GM19372 (cell line): ENCODE measurements around the gene ERC2.

Source experiments
- ATAC-seq: cut with Tn5 transposase; IDR thresholded peaks from one replicate; pipeline ENCODE4 v1.9.1; 2021; ENCODE audit warnings: mild to moderate bottlenecking, low read depth, moderate library complexity; ENCODE audit not compliant: unreplicated experiment

Gene ERC2

GRCh38 chr3:55532806-55533205 is 935.5 kb downstream of the ERC2 start:
- ATAC-seq: no peak

GRCh38 chr3:55531321-55531720 is 936.9 kb downstream of the ERC2 start:
- ATAC-seq: no peak

- ATAC-seq: no peak
These were observed 940.9 kb downstream of the ERC2 start for GRCh38 chr3:55527361-55527760.

- ATAC-seq: no peak
These were observed 941.8 kb downstream of the ERC2 start for GRCh38 chr3:55526332-55527030.

- ATAC-seq: no peak
These were observed 942.8 kb downstream of the ERC2 start for GRCh38 chr3:55525436-55525835.

GRCh38 chr3:55524565-55525244 is 943.6 kb downstream of the ERC2 start:
- no peak for ATAC-seq

- no peak for ATAC-seq
These were observed 944.8 kb downstream of the ERC2 start for GRCh38 chr3:55523471-55523870.

GRCh38 chr3:55521738-55522421 is 946.4 kb downstream of the ERC2 start:
- no peak for ATAC-seq

- ATAC-seq: no peak
These were observed 947.1 kb downstream of the ERC2 start for GRCh38 chr3:55521064-55521737.

GRCh38 chr3:55519019-55519418 is 949.2 kb downstream of the ERC2 start:
- no peak for ATAC-seq

GRCh38 chr3:55518451-55518850 is 949.8 kb downstream of the ERC2 start:
- no peak for ATAC-seq

- no peak for ATAC-seq
These were observed 951.8 kb downstream of the ERC2 start for GRCh38 chr3:55516392-55517030.

GRCh38 chr3:55515550-55516246 is 952.6 kb downstream of the ERC2 start:
- ATAC-seq: no peak

- no peak for ATAC-seq
These were observed 953.3 kb downstream of the ERC2 start for GRCh38 chr3:55514962-55515361.

- ATAC-seq: no peak
These were observed 955.5 kb downstream of the ERC2 start for GRCh38 chr3:55512571-55513343.

- ATAC-seq: no peak
These were observed 956.2 kb downstream of the ERC2 start for GRCh38 chr3:55511895-55512570.

- no peak for ATAC-seq
These were observed 959.9 kb downstream of the ERC2 start for GRCh38 chr3:55508335-55508734.

GRCh38 chr3:55507808-55508207 is 960.5 kb downstream of the ERC2 start:
- ATAC-seq: no peak

GRCh38 chr3:55505776-55506175 is 962.5 kb downstream of the ERC2 start:
- ATAC-seq: no peak
